SH-SY5Y (cell line): ENCODE measurements around the gene TPI1.

Experiments
- GATA2 ChIP-seq: IDR thresholded peaks from 2 replicates; pipeline ENCODE4 v1.6.1; 2011; ENCODE audit warnings: mild to moderate bottlenecking, low read depth, low read length
- GATA3 ChIP-seq: IDR thresholded peaks from 2 replicates; pipeline ENCODE4 v1.6.1; 2011; ENCODE audit warnings: low read depth, mild to moderate bottlenecking, low read length, moderate library complexity

DNA sequence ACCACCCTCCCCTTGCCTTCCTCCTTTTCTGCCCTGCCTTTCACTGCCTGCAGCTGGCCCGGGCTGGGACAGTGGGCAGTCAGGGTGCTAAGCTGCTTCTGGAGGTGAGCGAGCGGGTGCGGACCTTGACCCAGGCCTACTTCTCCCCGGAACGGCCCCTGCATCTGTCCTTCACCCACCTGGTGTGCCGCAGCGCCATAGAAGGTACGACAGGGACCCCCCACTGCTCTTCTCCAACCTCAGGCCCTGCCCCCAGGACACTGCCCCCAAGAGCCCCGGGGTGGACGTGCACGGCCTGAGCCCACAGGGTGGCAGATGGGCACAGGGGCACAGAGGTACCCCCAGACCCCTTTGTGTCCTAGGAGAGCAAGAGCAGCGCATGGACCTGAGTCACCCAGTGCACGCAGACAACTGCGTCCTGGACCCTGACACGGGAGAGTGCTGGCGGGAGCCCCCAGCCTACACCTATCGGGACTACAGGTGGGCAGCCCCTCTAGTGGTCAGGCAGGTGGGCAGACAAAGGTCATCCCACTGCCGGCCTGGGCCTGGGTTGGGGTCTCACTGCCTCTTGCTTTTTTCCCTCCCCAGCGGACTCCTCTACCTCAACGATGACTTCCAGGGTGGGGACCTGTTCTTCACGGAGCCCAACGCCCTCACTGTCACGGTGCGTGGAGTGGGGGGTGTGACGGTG lies 29.8 kb upstream of the TPI1 start:
- TF ChIP-seq GATA2, result no peak
- no peak for TF ChIP-seq GATA3
